HG02623 (cell line): ENCODE measurements around the gene DVL2.

Experiments
- ATAC-seq: cut with Tn5 transposase; IDR thresholded peaks from one replicate; pipeline ENCODE4 v1.9.1; 2021; ENCODE audit warnings: moderate library complexity; ENCODE audit not compliant: unreplicated experiment

Gene DVL2

DNA sequence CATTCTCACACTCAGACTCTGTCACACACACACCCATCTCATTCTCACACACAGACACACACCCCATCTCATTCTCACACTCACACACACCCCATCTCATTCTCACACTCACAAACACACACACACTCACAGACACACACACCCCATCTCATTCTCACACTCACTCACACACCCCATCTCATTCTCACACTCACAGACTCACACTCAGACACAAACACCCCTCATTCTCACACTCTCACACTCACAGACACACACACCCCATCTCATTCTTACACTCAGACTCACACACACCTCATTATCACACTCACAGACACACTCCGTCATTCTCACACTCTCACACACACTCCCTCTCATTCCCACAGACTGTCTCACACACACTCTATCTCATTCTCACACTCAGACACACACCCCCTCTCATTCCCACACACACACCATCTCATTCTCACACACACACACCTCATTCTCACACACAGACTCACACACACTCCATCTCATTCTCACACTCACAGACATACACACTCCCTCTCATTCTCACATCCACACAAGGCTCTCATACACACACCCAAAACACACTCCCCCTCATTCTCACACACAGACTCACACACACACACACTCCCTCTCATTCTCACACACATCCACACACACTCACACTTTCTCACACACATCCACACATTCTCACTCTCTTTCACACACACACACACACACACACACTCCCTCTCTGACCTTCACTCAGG is 58.0 kb downstream of the DVL2 start:
- no peak for ATAC-seq
